Measurements from ENCODE around the gene ZDHHC24.
A peak's percentile ranks its signal among the peaks of the same experiment; 100 is the strongest.

The ZDHHC24 gene

DNA sequence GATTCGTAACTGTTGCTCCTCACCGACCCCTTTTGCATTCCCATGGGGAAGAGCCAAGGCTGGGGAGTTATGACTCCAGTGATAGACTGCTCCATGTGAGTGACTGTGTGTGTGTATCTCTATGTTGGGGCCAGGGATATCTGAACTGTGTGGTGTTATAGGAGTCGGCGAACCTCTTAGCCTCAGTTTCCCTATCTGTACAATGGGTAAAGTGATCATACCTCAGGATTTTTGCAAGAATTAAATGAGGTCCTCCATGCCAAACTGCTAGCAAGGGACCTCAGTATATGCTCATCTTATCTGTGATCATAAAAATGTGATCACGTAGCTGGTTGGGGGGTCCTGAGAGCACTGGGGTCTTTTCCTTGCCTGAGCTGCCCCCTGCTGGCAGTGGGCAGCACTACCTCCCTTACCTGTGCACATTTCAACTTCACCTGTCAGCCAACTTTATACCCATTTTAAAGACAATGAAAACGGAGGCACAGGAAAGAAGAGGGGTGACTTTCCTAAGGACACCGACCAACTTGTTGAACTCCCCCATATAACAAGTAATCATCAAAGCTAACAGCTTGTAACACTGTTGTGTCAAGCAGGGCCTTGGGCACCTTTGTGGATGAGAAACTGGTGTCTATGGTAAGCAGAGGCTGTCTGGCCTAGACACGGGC, 67.0 kb downstream of the ZDHHC24 start:
- Mint-ChIP-seq H3K9me3 (no peaks in the 10 kb centered on the region), H3K27ac (peak overlapping the region; percentile 69), H3K27me3 (ENCODE audit: low read depth, poor library complexity) (peaks cover 3% of the 10 kb centered on the region), H3K4me1 (peaks cover 40% of the 10 kb centered on the region), H3K36me3 (ENCODE audit: low read depth) (peaks cover 5% of the 10 kb centered on the region), H3K4me3 (peak overlapping the region; percentile 95)
- DNase-seq = peak; percentile 45
- TF ChIP-seq, protein P1, sequence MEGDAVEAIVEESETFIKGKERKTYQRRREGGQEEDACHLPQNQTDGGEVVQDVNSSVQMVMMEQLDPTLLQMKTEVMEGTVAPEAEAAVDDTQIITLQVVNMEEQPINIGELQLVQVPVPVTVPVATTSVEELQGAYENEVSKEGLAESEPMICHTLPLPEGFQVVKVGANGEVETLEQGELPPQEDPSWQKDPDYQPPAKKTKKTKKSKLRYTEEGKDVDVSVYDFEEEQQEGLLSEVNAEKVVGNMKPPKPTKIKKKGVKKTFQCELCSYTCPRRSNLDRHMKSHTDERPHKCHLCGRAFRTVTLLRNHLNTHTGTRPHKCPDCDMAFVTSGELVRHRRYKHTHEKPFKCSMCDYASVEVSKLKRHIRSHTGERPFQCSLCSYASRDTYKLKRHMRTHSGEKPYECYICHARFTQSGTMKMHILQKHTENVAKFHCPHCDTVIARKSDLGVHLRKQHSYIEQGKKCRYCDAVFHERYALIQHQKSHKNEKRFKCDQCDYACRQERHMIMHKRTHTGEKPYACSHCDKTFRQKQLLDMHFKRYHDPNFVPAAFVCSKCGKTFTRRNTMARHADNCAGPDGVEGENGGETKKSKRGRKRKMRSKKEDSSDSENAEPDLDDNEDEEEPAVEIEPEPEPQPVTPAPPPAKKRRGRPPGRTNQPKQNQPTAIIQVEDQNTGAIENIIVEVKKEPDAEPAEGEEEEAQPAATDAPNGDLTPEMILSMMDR (IDR thresholded peaks at IDR 0.05) = peak; percentile 74

DNA sequence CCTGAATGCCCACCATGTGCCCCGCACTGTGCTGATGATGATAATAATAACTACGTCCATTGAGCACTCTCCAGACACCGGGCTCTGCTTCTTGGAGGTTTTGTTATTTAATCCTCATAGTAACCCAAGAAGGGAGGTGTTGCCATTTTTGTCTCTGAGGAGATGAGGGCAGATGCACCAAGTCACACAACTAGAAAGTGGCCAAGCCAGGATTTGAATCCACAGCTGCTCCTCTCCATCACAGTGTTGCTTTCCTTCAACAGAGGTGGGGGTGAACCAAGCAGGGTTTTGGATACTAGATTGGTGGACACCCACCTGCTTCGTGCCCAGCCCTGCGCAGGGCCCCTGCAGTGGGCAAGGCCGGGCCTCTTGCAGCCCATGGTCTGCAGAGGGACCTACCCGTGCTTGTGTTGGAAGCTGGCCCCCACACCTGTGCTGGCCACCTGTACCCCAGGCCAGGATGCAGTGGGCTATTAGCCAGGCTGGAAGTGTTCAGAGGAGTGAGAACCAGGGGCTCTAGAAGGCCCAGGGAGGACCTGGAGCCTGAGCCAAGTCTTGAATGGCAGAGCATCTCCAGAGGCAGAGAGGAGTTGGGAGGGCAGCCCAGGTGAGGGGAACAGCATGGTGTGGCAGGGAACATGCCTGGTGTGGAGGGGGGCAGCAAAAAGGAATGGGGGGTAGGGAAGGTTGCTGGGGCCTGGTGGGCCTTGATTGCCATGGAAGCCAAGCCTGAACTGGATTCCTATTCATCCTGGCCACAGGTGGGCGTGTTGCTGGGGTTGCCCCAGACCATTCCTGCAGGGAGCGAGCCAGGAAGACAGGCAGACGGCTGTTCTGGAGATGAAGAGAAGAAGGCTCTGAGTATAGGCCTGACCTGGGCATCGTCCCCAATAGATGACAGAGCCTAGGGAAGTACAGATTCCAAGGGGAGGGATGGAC, 68.3 kb downstream of the ZDHHC24 start:
- peak overlapping the region; percentile 64 for H3K4me3 Mint-ChIP-seq
- peaks cover 5% of the 10 kb centered on the region for H3K36me3 Mint-ChIP-seq (ENCODE audit: low read depth)
- no peaks in the 10 kb centered on the region for H3K9me3 Mint-ChIP-seq
- H3K27me3 Mint-ChIP-seq (ENCODE audit: low read depth, poor library complexity) = peaks cover 3% of the 10 kb centered on the region
- TF ChIP-seq, protein P1 (IDR thresholded peaks at IDR 0.05) = no peak
- peaks cover 40% of the 10 kb centered on the region for H3K4me1 Mint-ChIP-seq
- no peak for DNase-seq
- H3K27ac Mint-ChIP-seq = peak overlapping the region; percentile 5

DNA sequence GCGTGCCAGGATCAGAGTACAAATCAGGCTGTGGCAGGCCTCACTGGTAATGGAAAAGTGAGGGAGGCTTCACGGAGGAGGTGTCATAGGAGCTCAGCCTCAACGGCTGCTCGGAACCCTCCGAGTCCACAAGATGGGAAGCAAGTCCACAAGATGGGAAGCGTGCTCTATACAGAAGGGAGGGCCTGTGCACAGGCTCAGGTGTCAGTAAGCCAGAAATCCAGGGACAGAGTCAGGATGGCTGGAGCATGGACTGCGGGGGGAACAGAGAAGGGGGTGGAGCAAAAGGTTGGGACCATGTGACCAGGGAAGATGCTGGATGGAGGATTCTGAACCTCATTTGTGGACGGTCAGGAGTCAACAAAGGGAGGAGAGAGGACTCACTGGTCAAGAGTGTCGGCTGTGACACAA, 69.0 kb downstream of the ZDHHC24 start:
- Mint-ChIP-seq H3K27ac (peak overlapping the region; percentile 5), H3K4me3 (peak overlapping the region; percentile 37), H3K36me3 (ENCODE audit: low read depth) (peaks cover 5% of the 10 kb centered on the region), H3K27me3 (ENCODE audit: low read depth, poor library complexity) (no peaks in the 10 kb centered on the region), H3K4me1 (peaks cover 40% of the 10 kb centered on the region), H3K9me3 (no peaks in the 10 kb centered on the region)
- peak; percentile 26 for DNase-seq
- TF ChIP-seq, protein P1 (IDR thresholded peaks at IDR 0.05) = no peak

DNA sequence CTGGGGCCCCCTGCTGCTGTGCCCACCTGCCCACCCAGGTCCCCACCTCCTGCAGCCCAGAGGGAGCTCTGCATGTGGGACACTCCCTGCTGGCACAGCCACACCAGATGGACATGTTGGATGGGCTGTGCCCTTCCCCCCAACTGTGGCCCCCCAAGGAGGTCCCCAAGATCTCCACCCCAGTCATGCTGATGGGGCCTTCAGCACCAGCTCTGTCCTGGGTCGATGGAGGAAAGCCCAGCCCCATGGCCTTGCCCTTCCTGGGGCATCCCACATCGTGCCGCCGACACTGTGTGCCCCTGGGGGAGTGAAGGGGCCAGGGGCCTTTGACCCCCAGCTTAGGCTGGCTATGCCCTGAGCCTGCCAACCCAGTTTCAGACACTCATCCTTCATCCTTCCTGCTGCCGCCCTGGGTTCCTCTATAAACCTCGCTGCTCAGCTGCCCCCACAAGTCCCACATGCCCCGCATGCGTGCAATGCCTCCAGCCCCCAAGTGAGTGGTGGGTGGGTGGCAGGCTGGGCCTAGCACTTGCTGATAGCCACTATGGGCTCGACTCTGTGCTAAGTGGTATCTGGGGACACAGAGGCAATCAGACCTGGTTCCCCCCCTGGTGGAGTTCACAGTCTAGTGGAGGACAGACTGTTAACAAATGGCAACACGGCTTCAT, 69.5 kb downstream of the ZDHHC24 start:
- H3K9me3 Mint-ChIP-seq = no peaks in the 10 kb centered on the region
- TF ChIP-seq, protein P1 (IDR thresholded peaks at IDR 0.05) = no peak
- H3K4me1 Mint-ChIP-seq = peaks cover 40% of the 10 kb centered on the region
- no peak overlapping the region for H3K4me3 Mint-ChIP-seq
- H3K36me3 Mint-ChIP-seq (ENCODE audit: low read depth) = peaks cover 5% of the 10 kb centered on the region
- no peaks in the 10 kb centered on the region for H3K27me3 Mint-ChIP-seq (ENCODE audit: low read depth, poor library complexity)
- H3K27ac Mint-ChIP-seq = peak overlapping the region; percentile 5
- DNase-seq = no peak

DNA sequence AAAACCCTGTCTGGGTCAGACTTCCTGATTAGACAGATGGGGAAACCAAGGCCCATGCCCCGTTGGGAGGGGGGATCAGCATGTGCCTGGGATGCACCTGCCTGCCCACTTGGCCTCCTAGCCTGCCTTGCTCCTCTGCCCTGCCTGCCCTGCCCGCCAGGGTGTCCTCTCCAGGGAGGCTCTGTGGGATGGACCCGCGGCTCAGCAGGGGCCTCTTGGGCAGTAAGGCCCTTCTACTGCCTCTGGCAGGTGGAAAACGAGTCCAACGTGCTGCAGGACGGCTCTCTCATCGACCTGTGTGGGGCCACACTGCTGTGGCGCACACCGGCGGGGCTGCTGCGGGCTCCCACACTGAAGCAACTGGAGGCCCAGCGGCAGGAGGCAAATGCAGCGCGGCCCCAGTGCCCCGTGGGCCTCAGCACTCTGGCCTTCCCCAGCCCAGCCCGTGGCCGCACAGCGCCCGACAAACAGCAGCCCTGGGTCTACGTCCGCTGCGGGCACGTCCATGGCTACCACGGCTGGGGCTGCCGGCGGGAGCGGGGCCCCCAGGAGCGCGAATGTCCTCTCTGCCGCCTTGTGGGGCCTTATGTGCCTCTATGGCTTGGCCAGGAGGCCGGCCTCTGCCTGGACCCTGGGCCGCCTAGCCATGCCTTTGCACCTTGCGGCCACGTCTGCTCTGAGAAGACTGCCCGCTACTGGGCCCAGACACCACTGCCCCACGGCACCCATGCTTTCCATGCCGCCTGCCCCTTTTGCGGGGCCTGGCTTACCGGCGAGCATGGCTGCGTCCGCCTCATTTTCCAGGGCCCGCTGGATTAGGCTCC, 70.3 kb downstream of the ZDHHC24 start:
- TF ChIP-seq, protein P1 (IDR thresholded peaks at IDR 0.05) = no peak
- Mint-ChIP-seq H3K9me3 (no peaks in the 10 kb centered on the region), H3K4me1 (peaks cover 43% of the 10 kb centered on the region), H3K36me3 (ENCODE audit: low read depth) (peaks cover 10% of the 10 kb centered on the region), H3K27me3 (ENCODE audit: low read depth, poor library complexity) (no peaks in the 10 kb centered on the region), H3K4me3 (no peak overlapping the region), H3K27ac (no peak overlapping the region)
- DNase-seq = no peak

Data from nephron progenitor cell (in vitro differentiated cells).